WI38 (cell line): ENCODE results near the gene C12orf50.
"Not testable (repeated sequence)": the region's sequence is repeated elsewhere in the genome, so short reads cannot be mapped to it uniquely, and the experiment has no call there.

Experiments used
- H3K4me3 ChIP-seq: 2 replicates; pipeline ENCODE4 v1.5.1; 2011; ENCODE audit warnings: low read depth, mild to moderate bottlenecking, control low read depth, low read length
- TF ChIP-seq, protein P1 (sequence below): IDR thresholded peaks from 2 replicates; pipeline ENCODE4 v1.5.1; 2012; ENCODE audit warnings: low read depth, mild to moderate bottlenecking, control low read depth, low read length

Gene C12orf50

DNA sequence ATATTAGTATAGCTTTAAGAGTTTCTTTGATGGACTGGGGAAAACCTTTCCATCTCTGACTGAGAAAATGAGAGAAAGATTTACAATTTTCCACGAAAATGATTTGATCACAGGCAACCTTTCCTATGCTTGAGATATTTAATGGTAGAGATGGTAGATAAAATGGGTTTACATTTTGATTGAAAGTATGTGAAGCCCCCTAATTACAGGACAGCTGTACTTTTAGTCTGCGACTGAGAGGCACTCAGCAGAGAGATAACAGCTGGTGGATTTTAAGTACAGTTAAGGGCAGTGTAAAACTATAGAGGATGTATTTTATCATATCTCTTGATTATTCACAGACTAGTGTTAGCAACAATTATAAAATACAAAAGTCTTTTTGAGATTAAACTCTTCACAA is 40.7 kb downstream of the C12orf50 start:
- no peak overlapping the region for H3K4me3 ChIP-seq
- TF ChIP-seq, protein P1, sequence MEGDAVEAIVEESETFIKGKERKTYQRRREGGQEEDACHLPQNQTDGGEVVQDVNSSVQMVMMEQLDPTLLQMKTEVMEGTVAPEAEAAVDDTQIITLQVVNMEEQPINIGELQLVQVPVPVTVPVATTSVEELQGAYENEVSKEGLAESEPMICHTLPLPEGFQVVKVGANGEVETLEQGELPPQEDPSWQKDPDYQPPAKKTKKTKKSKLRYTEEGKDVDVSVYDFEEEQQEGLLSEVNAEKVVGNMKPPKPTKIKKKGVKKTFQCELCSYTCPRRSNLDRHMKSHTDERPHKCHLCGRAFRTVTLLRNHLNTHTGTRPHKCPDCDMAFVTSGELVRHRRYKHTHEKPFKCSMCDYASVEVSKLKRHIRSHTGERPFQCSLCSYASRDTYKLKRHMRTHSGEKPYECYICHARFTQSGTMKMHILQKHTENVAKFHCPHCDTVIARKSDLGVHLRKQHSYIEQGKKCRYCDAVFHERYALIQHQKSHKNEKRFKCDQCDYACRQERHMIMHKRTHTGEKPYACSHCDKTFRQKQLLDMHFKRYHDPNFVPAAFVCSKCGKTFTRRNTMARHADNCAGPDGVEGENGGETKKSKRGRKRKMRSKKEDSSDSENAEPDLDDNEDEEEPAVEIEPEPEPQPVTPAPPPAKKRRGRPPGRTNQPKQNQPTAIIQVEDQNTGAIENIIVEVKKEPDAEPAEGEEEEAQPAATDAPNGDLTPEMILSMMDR, result no peak

DNA sequence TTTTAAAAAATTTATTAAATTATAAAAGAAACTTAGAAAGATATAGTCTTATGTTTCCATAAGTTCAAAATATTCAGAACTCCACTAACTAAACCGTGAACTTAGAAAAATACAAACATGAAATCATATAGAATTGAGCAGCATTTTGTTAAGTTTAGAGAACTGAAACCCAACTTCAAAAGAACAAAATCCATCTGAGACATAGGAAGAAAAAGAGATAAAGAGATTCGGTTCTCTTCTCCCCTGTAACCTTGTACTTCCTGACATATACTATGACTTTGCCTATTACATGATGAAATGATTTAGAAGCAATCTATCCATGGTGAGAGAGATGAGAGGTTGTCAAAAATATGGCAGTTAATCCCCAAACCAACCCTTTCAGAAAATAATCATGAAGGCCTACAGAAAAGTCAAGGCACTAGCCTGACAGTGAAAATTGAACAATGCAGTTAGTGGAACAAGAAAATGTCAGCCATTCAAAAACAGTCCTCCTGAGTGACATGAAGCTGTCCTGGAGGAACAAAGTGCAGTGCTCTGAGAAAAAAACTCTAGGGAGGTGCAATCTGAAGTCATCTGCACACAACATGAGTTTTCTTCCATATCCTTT is 44.0 kb downstream of the C12orf50 start:
- H3K4me3 ChIP-seq, result no peak overlapping the region
- TF ChIP-seq, protein P1, result no peak

DNA sequence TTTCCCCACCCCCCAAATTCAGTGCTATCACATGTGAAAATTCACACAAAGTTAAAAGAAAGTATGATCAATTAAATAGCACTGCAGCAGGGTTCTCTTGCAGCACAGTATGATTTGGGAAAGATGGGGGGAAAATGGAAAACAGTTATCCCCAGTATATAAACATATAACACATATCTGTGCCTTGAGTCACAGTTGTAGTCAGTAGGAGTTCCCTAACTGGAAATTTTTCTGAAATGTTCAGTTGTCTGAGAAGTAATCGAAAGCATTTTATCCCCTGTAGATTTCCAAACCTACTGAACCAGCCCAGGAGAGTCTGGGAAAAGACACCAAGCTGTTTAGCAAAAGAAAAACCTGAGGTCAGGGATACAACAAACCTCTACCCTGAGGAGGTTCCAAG is 47.0 kb downstream of the C12orf50 start:
- H3K4me3 ChIP-seq, result no peak overlapping the region
- TF ChIP-seq, protein P1, result no peak

DNA sequence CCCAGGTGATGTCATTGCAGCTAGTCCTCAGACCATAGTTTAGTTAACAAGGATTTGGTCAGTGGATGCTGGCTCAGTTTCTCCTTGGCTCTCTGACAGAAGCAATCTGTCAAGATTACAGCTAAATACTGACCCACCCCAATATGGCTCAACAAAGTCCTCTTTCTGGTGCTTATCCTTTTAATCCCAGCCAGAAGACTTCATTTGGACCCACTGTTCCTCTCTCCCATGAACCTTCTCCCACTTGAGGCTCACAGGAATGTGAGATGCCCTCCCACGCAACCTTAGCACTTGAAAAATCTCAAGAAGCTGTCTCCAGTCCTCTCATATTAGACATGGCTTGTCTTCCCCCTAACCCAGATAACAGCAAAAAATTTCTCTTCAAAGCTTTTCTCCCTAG is 47.7 kb downstream of the C12orf50 start:
- TF ChIP-seq, protein P1, result no peak
- H3K4me3 ChIP-seq, result no peak overlapping the region

- TF ChIP-seq, protein P1, result no peak
- H3K4me3 ChIP-seq, result no peak overlapping the region
Observed at GRCh38 chr12:87975879-87976278, 53.3 kb downstream of the C12orf50 start.

DNA sequence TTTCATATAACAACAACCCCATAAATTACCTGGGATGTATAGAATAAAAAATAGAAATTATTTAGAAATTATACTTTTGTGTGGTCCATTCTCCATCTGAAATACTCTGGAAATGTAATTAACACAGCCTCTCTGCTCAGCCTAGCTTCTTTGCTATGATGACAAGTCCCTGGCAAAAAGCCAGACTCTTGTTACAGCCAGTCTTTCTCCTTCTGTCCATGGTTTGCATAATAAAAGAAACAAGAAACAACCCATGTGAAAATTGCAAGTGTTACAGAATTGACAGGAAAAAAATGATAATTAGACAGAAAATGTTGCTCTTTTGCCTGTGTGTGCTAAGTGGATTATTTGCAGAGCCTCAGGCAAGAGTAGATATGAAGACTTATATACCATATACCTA is 61.3 kb downstream of the C12orf50 start:
- TF ChIP-seq, protein P1, result no peak

DNA sequence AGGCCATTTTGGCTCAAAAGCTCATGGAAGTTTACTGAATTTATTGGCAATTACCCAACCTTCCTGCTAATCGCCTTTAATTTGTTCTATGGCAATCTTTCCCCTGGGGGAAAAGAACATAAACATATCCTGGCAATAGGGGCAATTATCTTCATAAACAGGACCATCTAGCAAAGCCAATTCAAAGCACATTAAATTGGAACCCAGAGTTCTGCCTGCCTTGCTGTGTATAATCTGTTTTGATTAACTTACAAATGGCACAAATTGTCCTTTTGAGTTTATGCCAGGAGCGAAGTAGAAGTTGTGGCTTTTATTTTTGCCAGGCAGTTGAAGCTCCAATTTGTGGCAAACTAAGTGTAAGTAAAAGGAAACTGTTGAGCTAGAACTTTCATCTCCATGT is 68.6 kb downstream of the C12orf50 start:
- no peak overlapping the region for H3K4me3 ChIP-seq
- TF ChIP-seq, protein P1, result no peak

More for the DNA sequence above, 61.3 kb downstream of the C12orf50 start:
- H3K4me3 ChIP-seq, result no peak overlapping the region

DNA sequence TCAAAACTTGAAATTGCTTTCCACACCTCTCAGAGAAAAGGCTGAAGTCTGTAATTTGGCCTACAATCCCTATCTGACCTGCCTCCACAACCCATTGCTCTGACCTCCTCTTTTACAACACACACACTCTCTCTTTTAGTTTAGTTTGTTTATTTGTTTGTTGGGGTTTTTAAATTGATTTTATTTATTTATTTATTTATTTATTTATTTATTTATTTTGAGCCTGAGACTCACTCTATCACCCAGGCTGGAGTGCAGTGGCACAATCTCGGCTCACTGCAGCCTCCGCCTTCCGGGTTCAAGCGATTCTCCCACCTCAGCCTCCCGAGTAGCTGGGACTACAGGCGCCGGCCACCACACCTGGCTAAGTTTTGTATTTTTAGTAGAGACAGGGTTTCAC is 75.2 kb downstream of the C12orf50 start:
- H3K4me3 ChIP-seq, result not testable (repeated sequence)
